ENCODE results near the gene THAP7. TPM values are rescaled to one million over a fixed set of nuclear protein-coding genes. Genes with fewer than 3 reads are reported as not detected.

THAP7 gene
- total RNA-seq, 1 experiment from 2014 or later: 24.6 TPM

DNA sequence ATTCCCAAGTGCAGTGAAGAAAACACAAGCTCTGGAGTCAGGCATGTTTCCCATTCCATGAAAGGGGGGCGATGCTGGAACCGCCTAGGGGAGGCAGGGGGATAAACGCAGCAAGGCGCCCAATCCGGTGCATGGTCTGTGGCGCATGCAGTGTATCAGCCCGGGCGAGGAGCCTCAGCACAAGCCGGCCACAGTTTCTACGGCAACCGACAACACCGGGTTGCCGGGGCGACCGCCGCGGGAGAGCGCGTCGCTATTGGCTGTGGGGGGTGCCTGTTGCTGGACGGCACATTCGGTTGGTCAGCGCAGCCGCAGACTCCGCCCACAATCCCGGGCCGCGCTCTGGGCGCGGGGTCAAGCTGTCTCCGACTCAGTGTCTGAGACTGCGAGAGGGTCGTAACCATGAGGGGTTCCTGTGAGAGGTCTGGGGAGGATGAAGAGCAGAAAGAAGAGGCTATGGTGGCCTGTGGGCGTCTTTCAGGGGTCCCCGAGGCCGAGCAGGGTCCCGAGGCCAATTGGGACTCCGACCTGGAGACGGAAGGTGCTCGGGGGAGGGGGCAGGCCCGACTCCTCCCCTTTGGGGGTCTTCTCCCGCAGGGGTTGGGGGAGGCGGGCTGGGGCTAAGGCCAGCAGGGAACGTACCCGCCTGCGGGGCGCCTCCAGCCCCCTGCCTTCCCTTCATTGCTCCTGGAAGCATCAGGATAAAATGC, 43.8 kb upstream of the THAP7 start, which contains the start of gene LRRC74B:
Gene LRRC74B (plus strand): TSS at position 362 of the 710 bp plus-strand sequence. CDS start 41 bp downstream, at position 403.
- no peak within 1 kb of the TSS for H4K91ac ChIP-seq (ENCODE audit: insufficient read length, low read depth, low read length)
- H3K23ac ChIP-seq (ENCODE audit: insufficient read length, low read depth, low read length): no peak within 1 kb of the TSS
- no peak within 1 kb of the TSS for H2BK5ac ChIP-seq (ENCODE audit: insufficient read length, low read length)
- H3K4ac ChIP-seq (ENCODE audit: low read depth, low read length): no peak within 1 kb of the TSS
- H4K8ac ChIP-seq (replicated peaks; ENCODE audit: insufficient read length, low read depth, low read length): no peak within 1 kb of the TSS
- WGBS (ENCODE audit: extremely low coverage, insufficient read length, low lambda C conversion rate): no CpG with 5 or more reads among the region's 47 CpGs
- no peak within 1 kb of the TSS for H3K14ac ChIP-seq (ENCODE audit: insufficient read depth, low read length)
- H3K4me1 Mint-ChIP-seq: peaks cover 15 to 17% of the 10 kb centered on the region in 2 experiments
- H3K56ac ChIP-seq (ENCODE audit: insufficient read length, low read depth, low read length): no peak within 1 kb of the TSS
- peak within 1 kb of the TSS; percentile 79 to 92 for H3K4me3 Mint-ChIP-seq
- no peak within 1 kb of the TSS for H3K9ac ChIP-seq (ENCODE audit: extremely low read depth, insufficient read length, low read length)
- no peak within 1 kb of the TSS for H3T11ph ChIP-seq (ENCODE audit: low read length)
- H3K79me1 ChIP-seq (ENCODE audit: insufficient read depth, low read depth, low read length, poor library complexity, severe bottlenecking): no peaks in the 10 kb centered on the region
- H3K23me2 ChIP-seq (ENCODE audit: insufficient read length, low read depth, low read length, poor library complexity, severe bottlenecking): peaks cover 4% of the 10 kb centered on the region
- H2BK15ac ChIP-seq (ENCODE audit: low read depth, low read length): no peak within 1 kb of the TSS
- no peak within 1 kb of the TSS for H4K5ac ChIP-seq (ENCODE audit: insufficient read length, low read depth, low read length)
- H3K27ac ChIP-seq (ENCODE audit: insufficient read length, low read depth, low read length): no peak within 1 kb of the TSS
- no peak within 1 kb of the TSS for H2AK5ac ChIP-seq (ENCODE audit: insufficient read length, low read length)
- no peak within 1 kb of the TSS for H2AFZ ChIP-seq (ENCODE audit: low read length)
- no peaks in the 10 kb centered on the region for H4K20me1 ChIP-seq (ENCODE audit: control insufficient read depth, insufficient read depth, insufficient read length)
- no peaks in the 10 kb centered on the region for H3K79me2 ChIP-seq (ENCODE audit: insufficient read depth, low read length)
- TF ChIP-seq, protein P1, sequence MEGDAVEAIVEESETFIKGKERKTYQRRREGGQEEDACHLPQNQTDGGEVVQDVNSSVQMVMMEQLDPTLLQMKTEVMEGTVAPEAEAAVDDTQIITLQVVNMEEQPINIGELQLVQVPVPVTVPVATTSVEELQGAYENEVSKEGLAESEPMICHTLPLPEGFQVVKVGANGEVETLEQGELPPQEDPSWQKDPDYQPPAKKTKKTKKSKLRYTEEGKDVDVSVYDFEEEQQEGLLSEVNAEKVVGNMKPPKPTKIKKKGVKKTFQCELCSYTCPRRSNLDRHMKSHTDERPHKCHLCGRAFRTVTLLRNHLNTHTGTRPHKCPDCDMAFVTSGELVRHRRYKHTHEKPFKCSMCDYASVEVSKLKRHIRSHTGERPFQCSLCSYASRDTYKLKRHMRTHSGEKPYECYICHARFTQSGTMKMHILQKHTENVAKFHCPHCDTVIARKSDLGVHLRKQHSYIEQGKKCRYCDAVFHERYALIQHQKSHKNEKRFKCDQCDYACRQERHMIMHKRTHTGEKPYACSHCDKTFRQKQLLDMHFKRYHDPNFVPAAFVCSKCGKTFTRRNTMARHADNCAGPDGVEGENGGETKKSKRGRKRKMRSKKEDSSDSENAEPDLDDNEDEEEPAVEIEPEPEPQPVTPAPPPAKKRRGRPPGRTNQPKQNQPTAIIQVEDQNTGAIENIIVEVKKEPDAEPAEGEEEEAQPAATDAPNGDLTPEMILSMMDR (conservative IDR thresholded peaks at IDR 0.05): no peak
- no peak within 1 kb of the TSS for H2BK20ac ChIP-seq (ENCODE audit: low read depth, low read length, poor library complexity, severe bottlenecking)
- no peaks in the 10 kb centered on the region for H3K36me3 Mint-ChIP-seq (ENCODE audit: insufficient read depth in 1 of 3, low read depth in 3 of 3)
- peaks cover 27% of the 10 kb centered on the region for H3K27me3 Mint-ChIP-seq (ENCODE audit: low read depth)
- no peak within 1 kb of the TSS for H2BK12ac ChIP-seq (ENCODE audit: insufficient read length, low read depth, low read length)
- peak within 1 kb of the TSS; percentile 63 for H3K4me2 ChIP-seq (ENCODE audit: insufficient read depth, insufficient read length, low read length)
- no peak within 1 kb of the TSS for H2BK120ac ChIP-seq (ENCODE audit: low read depth, low read length, poor library complexity, severe bottlenecking)
- no peaks in the 10 kb centered on the region for H3K4me1 ChIP-seq (ENCODE audit: insufficient read depth, low read length)
- H3K9me3 Mint-ChIP-seq: no peaks in the 10 kb centered on the region
- no peaks in the 10 kb centered on the region for H3K9me3 ChIP-seq (ENCODE audit: control insufficient read depth, low read depth, low read length)
- no peaks in the 10 kb centered on the region for H3K27me3 ChIP-seq (ENCODE audit: insufficient read depth, low read length)
- peak within 1 kb of the TSS; percentile 59 to 97 (median 81); a peak in 5 of 7 replicates for H3K27ac Mint-ChIP-seq
- peak; percentile 97 for DNase-seq
- peak within 1 kb of the TSS; percentile 18 for H3K18ac ChIP-seq (ENCODE audit: insufficient read length, low read depth, low read length)

Measured in H9 (cell line).